ENCODE measurements around the gene TRAF3.

The TRAF3 gene

DNA sequence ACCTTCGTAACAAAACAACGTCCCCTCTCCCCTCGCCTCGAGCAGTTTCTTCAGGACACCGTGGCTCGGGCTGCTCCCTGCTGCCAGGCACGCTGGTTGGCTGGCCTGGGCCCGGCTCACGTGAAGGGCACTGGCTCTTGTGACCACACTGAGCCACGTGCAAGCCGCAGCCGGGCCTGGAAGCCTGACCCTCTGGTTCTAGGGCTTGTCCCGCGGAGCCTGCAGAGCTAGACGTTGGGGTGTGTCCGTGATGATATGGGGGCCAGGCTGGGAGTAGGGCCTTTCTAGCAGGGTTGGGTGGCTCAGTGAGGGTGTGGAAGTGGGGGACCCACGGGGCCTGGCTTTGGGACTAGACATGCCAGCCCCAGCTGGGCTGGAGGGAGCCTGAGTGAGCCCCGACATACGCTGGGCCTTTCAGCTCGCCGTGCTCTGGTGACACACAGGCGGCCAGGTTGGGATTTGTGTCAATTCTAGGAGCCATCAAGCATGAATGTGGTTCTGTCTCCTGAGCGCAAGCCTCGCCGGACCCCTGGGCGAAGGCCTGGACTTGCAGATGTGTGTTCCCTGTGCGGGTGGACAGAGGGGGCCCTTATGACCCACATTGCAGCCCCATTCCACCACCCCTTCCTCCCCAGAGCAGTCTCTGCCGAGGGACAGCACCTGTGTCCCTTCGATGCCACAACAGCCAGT is 131.7 kb downstream of the TRAF3 start:
- DNase-seq (ENCODE audit: low spot score), result no peak

DNA sequence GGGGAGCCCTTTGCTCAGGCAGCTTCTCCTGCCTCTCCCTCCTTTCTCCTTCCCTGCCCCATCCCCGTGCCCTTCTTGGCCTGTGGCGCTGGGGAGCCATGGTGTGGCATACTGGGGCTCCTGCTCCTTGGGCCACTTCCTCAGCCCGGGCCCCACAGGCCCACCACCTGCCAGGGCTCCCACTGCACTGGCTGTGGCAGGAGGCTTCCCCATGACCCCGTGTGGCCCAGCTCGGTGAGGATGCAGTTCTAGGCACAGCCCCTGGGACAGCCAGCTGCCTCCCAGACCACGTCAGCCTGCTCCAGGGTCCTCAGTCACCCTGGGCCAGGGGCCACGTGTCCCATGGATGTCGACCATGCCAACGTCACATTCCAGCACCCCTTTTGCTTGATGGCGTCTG is 132.2 kb downstream of the TRAF3 start:
- DNase-seq (ENCODE audit: low spot score), result no peak

DNA sequence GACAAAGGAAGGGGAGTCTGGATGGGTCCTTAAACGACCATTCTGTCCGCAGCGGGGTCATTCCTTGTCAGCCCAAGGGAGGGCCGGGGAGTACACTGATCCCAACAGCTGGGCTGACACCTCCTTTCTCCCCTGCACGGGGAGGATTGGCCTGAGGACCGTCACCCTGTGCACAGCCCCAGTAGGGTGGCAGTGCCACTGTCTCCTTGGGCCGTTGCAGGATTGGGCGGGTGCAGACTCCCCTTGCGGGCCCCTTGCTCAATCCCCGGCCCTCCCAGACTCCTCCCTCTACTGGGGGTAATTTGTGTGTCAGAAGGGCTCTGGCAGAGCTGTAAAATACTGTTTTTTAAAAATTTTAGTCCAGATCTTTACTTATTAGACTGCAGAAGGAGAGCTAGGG is 132.7 kb downstream of the TRAF3 start:
- no peak for DNase-seq (ENCODE audit: low spot score)

DNA sequence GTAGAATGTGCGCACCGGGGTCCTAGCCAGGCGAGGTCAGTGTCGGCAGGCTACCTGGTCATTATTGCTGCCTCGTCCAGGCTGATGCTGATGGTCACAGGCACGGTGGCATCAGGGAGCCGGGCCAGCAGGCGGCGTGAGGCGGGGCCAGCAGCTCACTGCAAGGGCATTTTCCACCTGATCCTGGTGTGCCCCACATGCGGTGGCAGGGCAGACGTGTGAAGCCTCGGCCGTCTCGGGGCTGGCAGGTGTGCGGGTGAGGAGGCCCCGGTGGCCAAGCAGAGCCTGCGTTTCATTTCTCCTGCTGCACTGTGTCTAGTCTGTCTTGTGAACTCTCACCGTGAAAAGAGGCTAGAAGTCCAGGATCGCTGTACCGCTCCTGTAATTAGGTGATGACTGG is 133.2 kb downstream of the TRAF3 start:
- no peak for DNase-seq (ENCODE audit: low spot score)

- DNase-seq (ENCODE audit: low spot score), result no peak
These were observed 134.3 kb downstream of the TRAF3 start for GRCh38 chr14:102911541-102911951.

DNA sequence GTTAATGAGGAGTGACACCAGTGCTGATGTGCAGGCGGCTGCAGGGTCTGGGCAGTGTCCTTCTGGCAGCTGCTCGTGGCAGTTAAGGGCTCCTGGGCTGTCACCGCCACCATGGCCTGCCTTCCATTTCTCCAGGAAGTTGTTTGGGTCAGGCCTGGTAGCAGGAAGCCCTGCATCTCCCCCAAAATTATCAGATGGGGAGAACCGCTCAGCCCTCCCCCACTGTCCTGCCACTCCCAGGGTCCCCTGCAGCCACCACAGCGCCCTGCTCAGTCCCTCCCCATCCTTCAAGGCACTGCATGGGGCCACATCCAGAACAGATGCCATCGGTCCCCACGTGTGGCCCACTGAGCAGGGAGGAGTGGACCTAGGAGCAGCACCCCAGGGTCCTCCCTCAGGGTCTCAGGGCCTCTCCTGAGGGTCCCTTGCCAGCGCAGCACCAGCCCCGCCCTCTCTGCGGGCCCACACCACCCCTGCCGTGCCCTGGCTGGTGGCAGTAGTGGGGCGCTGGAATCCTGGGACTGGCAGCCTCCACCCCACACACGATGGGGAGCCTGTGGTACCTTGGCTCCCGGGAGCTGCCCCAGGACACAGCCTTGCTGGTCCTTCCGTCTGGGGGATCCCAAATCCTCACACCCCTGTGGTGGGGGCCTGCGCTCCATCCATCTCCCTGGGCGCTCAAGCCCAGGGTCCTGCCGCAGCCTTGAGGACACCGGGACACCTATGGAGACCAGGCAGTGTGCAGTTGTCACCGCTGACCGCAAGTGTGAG is 134.9 kb downstream of the TRAF3 start:
- no peak for DNase-seq (ENCODE audit: low spot score)

DNA sequence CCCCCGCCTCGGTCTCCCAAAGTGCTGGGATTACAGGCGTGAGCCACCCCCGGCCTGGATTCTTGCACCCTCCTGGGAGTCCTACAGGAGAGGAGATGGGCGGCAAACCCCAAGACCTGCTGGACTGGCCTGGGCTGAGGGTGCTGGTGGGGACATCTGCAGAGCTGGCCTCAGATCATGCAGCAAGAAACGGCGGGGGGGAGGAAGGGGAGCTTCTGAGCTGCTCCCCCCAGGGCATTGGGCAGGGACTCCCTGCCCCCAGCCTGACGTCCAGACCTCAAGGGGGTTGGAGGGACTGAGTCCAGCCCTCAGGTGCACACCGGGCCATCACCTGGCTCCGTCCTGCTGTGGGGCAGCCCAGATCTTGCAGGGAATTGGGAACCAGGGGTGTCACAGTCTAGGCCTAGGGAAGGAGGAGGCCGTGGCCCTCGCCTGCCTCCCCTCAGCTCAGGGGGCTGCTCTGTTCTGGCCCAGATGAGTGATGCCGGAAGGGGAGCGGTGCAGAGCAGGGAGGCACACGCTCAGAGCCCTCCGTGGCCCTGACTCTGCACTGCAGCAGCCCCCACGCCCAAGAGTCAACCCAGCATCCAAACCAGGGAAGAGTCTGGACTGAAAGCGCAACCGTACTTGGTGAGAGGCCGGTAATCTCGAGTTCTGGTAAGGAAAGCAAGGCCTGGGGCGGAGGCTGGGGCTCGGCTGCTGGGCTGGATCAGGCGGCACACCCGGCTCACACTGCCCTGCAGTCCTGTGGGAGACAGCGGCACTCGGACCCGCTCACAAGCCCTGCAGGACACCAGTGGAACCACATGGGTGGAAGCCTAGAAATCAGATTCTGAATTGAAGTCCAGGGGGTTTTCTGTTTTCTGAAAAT is 136.3 kb downstream of the TRAF3 start:
- DNase-seq (ENCODE audit: low spot score), result no peak

GRCh38 chr14:102914474-102915291 is 137.4 kb downstream of the TRAF3 start:
- DNase-seq (ENCODE audit: low spot score), result no peak

DNA sequence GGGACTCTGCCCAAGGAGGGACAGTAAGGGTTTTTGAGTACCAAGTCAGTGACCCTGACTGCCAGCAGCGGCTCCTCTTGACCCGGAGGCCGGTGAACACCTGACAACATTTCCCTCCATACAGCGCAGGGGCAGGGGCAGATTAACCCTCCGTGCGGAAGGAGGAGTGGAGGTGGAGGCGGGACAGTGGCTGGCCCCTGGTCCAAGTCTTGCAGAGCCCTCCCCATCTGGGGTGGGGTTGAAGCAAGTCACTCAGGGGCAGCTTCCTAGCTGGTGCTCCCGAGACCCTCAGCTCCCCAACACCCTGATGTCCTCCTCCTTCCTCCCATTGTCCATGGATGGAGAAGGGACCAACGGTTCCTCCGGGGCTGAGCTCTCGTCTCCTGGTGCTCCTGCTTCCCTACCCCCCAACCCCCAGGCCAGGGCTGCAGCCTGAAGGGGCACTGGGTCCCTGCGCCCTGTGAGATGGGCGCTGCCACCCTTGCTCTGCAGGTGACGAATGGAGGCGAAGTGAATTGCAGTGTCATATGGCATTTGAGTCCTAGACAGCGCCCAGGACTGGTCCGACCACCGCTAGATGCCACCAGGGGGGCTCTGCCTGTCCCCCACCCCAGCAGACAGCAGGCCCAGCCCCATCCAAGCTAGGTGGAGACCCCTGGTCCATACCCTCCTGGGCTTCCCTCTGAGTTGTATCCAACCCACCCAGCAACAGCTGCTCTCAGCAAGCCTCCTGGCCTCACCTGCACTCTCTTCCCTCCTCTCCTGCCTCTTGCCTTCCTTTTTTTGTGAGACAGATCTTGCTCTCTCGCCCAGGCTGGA is 138.3 kb downstream of the TRAF3 start:
- no peak for DNase-seq (ENCODE audit: low spot score)

DNA sequence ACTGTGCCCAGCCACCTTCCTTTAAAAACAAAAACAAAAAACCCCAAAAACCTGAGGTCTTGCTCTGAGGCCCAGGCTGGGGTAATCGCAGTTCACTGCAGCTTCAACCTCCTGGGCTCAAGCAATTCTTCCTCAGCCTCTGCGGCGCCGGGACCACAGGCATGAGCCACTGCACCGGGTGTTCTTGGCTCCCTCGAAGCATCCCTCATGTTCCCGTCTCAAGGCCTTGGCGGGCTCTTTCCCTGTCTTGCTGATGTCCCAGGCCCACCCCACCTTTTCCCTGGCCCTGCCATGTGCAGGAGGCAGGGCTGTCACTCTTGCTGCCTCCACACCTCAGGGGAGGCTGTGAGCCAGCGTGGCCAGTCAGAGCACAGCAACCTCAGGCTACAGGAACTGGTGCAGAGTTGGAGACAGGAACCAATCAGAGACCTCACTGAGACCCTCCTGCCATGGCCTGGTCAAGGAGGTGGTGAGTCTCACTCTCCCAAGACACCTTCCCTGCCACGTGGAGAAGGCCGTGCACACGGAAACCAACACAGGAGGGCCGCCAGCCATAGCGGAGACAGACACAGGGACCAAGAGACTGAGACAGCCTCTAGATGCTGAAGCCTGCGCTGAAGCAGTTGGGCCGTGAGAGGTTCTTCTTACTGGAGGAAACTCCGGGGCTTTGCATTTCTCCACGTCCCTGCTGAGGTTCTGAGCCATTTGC is 139.3 kb downstream of the TRAF3 start:
- no peak for DNase-seq (ENCODE audit: low spot score)

GRCh38 chr14:102917056-102917385 is 139.8 kb downstream of the TRAF3 start:
- DNase-seq (ENCODE audit: low spot score), result no peak

DNA sequence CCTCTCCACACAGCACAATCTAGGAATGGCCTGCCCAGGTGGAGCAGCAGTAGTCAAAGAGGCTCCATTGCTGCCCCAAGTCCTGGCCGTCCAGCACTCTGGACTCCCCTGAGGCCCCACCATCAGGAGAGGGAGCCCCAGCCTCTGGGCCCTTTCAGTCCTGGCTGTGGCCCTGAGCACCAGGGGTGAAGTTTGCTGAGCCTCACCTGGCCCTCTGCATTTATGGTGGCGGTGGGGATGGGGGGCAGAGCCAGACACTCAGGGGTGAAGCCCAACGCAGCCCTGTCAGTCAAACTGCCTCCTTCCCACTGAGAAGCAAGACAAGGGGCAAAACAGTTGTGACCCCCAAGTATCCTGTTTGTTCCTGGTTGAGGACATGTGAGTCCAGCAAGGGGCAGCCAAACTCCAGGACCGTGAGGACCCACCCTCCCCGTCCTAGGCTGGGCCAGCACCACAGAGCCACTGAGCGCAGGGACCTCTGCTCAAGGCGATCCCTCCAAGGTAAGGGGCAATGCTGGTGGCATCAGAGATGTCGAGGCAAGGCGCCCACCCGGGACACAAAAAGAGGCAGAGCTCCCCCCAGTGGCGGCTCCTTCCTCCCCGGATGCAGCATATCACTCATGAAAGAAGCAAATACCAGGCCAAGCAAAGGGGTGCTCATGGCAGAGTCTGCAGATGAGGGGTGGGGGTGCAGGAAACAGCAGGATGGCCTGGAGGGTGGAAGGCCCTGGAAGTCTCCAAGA is 140.4 kb downstream of the TRAF3 start:
- DNase-seq (ENCODE audit: low spot score), result peak; percentile 68

GRCh38 chr14:102918438-102918837 is 141.2 kb downstream of the TRAF3 start:
- DNase-seq (ENCODE audit: low spot score), result no peak

DNA sequence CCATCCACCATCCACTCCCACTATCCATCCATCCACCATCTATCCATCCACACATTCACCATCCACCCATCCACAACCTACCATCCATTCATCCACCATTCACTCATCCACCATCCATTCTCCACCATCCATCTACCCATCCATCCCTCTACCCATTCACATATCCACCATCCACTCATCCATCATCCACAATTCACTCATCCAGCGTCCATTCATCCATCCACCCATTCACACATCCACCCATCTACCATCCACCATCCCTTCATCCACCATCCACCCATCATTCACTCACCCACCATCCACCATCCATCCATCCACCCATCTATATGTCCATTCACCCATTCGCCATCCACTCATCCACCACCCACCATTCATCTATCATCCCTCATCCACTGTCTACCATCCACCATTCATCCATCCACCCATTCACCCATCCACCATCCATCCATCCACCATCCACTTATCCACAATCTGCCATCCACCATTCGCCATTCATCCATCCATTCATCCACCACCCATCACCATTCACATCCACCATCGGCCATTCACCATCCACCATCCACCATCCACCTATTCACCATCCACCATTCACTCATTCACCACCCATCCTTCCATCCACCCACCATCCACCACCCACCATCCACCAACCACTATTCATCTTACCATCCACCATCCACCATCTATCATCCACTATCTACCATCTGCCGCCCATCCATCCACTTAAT is 143.2 kb downstream of the TRAF3 start:
- DNase-seq (ENCODE audit: low spot score), result no peak

DNA sequence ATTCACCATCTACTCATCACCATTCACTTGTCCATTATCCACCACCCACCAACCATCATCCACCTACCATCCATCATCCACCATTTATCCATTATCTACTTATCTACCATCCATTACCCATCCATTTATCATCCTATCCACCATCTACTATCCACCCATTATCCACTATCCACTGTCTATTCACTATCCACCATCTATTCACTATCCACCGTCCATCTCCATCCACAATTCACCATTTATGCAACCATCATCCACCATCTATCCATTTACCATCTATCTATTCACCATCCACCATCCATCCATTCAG is 143.7 kb downstream of the TRAF3 start:
- DNase-seq (ENCODE audit: low spot score), result no peak

GRCh38 chr14:102922490-102923200 is 145.4 kb downstream of the TRAF3 start, which contains the start of gene AMN:
TSS of gene AMN (plus strand) at chr14:102922663. CDS start at chr14:102922689, 26 bp downstream.
- no peak for DNase-seq (ENCODE audit: low spot score)

- DNase-seq (ENCODE audit: low spot score), result no peak
These were observed 146.1 kb downstream of the TRAF3 start for GRCh38 chr14:102923201-102923924.

Measured in COLO829 (cell line).